GM21447 (cell line): Measurements from ENCODE around the gene SH3RF2.
"Not testable (repeated sequence)": the region's sequence is repeated elsewhere in the genome, so short reads cannot be mapped to it uniquely, and the experiment has no call there.

Source experiments
- ATAC-seq: cut with Tn5 transposase; IDR thresholded peaks from one replicate; pipeline ENCODE4 v1.9.1; 2021; ENCODE audit not compliant: unreplicated experiment

SH3RF2 gene

GRCh38 chr5:145947581-145947980 lies 11.2 kb downstream of the SH3RF2 start:
- no peak for ATAC-seq

GRCh38 chr5:145948047-145948446 lies 11.7 kb downstream of the SH3RF2 start:
- ATAC-seq: no peak

DNA sequence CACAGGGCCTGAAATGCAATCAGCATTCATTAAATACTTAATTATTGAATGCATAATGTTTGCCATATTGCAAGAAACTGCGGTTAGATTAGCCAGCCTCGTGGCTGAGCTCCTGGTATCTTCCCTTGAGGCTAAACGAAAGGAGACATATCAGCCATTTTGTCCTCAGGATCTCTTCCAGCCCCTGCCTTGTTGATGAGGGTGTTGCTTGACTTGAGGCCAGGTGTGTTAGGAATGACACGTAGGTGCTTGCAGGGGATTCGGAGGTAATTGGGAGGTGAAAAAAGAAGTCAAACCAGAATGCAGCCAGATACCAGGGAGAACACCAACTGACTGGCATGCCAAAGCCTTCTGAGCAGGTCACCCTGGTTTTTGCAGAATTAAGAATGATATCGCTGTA lies 12.5 kb downstream of the SH3RF2 start:
- ATAC-seq: no peak

DNA sequence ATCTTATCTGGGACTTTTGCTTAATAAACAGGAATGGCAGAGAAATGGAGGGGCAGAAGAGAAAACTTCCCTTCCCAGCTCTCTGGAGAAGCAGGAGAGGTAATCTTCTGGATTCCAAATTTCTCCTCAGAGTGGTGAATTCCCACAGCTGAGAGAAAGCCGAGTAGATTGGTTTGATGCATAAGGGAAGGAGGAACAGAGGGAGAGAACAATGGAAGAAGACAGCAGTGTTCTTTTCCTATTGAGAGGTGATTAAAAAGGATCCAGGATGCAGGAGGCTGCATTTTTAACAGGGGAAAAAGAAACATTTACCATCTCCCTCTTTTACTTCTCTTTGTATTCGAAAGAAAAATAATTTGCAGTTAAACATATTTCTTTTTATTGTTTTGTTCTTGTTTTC lies 13.1 kb downstream of the SH3RF2 start:
- no peak for ATAC-seq

DNA sequence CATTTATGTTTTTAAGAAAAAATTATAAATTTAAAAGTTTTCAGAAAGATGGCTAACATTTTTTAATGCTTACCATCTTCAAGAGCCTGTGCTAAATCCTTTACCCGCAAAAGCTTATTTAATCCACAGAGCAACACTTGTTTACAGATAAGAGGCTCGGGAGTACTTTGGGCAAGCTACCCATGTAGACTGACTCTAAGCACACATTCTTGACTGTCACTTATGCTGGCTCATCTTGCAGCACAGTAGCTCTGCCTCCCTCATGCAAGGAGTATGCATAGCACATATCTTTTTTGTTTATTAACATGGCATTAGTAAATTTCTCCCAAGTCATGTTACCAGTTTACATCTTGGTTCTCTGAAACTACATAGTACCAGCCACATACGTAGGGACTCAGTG lies 14.7 kb downstream of the SH3RF2 start:
- ATAC-seq: no peak

DNA sequence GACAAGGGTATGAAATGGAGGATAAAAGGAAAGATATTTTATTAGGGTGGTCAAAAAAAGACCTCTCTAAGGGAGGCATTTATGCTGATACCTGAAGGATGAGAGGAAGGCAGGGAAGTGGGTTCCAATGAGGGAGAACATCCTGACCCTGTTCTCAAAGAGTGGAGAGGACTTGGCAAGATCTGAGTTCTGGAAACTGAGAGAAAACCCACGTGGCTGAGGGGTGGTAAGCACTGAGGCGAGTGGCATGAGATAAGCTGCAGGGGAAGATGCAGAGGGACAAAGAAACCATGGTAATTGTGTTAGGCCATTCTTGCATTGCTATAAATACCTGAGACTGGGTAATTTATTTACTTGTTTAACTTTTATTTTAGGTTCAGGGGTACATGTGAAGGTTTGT lies 16.8 kb downstream of the SH3RF2 start:
- ATAC-seq: no peak

DNA sequence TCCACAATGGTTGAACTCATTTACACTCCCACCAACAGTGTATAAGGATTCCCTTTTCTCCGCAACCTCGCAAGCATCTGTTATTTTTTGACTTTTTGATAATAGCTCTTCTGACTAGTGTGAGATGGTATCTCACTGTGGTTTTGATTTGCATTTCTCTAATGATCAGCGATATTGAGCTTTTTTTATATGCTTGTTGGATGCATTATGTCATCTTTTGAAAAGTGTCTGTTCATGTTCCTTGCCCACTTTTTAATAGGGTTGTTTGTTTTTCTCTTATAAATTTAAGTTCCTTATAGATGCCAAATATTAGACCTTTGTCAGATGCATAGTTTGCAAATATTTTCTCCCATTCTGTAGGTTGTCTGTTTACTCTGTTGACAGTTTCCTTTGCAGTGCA lies 17.8 kb downstream of the SH3RF2 start:
- ATAC-seq: not testable (repeated sequence)

DNA sequence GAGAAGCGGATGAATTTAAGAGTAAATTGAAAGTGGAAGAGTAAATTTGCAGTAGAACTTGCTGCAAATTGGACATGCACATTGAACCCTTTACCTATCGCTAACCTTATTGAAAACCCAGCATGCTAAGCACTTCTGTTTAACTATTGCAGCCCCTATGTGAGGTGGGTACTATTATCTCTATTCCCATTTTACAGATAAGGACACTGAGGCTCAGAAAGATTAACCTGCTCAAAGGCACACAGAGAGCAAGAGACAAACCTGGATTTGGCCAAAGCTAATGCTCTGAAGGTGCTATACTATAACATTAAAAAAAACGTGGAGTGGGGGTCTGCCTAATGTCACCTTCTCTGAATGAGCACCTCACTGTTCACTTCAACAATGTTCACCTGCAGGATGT lies 21.0 kb downstream of the SH3RF2 start:
- no peak for ATAC-seq

GRCh38 chr5:145958436-145958835 lies 22.1 kb downstream of the SH3RF2 start:
- no peak for ATAC-seq

DNA sequence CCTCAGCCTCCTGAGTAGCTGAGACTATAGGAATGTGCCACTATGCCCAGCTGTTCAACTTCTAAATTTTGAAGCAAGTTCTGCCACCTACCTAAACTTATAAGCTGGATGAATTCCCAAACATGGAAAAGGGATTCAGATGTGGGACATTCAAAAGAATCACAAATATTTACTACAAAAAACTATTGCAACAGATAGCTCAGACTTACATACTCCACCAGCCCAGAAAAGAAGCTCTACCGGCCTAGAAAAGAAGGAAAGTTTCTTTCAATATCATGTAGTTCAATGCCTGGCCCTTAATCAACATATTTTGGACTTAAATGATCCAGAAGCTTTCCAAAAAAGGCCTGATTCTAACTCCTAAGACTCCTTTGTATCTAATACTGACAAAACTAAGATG lies 23.8 kb downstream of the SH3RF2 start:
- no peak for ATAC-seq

DNA sequence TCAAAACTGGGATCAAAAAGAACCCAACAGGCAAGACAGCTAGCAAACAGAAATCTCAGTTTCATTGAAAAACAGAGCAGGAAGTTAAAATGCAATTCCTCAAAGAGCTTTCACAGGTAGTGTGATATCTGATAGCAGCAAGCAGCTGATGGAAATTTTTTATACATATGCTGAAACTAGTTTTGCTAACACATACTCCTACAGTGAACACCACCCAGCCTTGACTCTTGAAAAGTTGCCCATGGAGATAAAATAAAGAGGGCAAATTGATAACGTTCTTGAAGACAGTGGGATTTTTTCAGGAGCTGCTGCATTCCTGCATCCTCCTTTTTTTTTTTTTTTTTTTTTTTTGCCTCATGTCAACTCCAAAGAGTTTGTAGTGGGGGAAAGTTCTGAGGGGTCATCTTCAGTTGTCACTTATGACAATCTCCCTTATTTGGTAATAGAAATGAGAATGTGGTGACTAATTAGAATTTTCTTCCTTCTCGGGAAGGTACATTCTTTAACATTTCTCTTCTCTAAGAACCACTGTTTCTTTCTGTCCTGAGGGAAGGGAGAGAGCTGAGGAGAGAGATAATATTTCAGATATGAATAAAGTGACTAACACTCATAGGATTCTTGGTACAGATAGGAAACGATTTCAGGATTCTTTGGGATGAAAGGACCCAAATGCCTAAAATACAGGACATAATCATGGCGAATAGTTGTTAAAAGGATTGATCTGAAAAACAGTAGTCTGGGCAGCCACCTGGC lies 24.6 kb downstream of the SH3RF2 start:
- ATAC-seq: no peak

DNA sequence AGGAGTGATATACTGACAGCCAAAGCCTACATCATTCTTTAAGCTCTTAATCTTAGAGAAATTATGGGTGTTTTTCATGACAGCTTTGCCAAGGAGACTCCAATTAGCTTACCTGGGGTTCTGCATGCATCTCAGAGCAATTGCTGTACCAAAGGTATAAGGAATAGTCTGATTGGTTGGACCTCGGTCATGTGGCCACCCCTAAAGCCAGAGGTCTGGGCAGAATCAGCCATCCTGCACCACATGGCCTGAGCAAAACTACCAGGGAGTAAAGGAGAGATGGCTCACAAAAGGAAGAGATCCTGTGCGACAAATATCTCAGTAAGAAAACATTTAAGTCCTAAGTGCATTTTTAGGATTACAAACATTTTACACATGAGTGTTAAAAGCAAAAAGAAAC lies 25.6 kb downstream of the SH3RF2 start:
- ATAC-seq: no peak

- not testable (repeated sequence) for ATAC-seq
These were observed 27.6 kb downstream of the SH3RF2 start for GRCh38 chr5:145964008-145964407.

- no peak for ATAC-seq
These were observed 29.4 kb downstream of the SH3RF2 start for GRCh38 chr5:145965804-145966203.

GRCh38 chr5:145967296-145967695 lies 30.9 kb downstream of the SH3RF2 start:
- no peak for ATAC-seq

- ATAC-seq: no peak
These were observed 32.8 kb downstream of the SH3RF2 start for GRCh38 chr5:145968970-145969713.

- ATAC-seq: no peak
These were observed 33.3 kb downstream of the SH3RF2 start for GRCh38 chr5:145969714-145970092.

GRCh38 chr5:145971108-145971507 lies 34.7 kb downstream of the SH3RF2 start:
- no peak for ATAC-seq

DNA sequence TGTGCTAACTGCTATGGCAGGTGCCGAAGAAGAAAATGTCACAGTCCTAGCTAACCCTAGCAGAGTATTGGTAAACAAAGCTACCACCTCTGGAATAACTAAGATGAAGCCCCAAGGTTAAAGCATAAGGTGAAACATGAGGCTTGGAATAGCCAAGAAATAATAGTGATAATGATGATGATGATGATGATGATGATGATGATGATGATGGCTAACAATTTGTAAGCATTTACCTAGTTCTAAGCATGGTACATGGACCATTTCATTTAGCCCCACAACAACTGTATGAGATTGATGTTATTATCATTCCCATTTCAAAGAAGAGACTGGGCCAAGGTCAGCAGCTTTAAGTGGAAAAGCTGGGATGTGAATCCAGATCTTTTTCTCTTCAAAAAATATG lies 35.3 kb downstream of the SH3RF2 start:
- ATAC-seq: no peak

GRCh38 chr5:145975001-145975360 lies 38.6 kb downstream of the SH3RF2 start:
- ATAC-seq: no peak

DNA sequence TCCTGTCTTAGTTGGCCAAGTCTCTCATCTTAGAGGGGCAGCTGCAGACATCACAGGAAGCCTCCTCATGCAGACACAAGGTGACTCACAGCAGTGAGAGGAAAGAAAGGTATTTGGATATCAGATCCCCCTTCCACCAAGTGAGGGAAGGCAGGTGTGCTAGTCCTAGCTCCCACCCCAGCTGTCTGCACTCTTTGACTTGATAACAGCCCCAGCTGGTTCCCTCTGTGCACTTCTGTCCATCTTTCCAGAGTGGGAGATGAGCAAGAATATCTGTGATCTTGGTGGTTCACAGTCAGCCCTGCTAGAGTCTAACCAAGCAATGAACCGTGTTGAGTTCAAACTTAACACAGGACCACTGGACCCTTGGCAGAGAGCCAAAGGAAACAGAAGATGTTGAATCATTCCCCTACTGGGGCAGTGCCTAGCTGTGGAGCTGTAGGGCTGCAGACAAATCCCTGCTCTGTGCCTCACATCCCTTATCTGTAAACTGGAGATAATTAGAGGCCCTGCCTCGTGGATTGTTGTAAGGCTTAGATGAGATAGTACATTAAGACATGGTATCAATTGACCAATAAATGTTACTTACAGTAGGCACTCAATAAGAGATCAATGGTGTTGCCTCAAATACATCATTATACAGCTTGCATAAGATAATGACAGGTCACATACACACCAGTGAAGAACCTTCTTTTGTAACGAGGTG lies 39.1 kb downstream of the SH3RF2 start:
- ATAC-seq: no peak
